Measurements from ENCODE around the gene COX7B2.

Gene COX7B2

GRCh38 chr4:46900082-46900481 is 9.0 kb downstream of the COX7B2 start:
- no peak overlapping the region for H3K4me3 ChIP-seq (ENCODE audit: low read depth, low read length)
- TF ChIP-seq CTCF (IDR thresholded peaks at IDR 0.05; ENCODE audit: insufficient read depth, low read depth, low read length, missing control alignments): no peak
- no peak for DNase-seq (ENCODE audit: low read depth)

- no peak for TF ChIP-seq CTCF (IDR thresholded peaks at IDR 0.05; ENCODE audit: insufficient read depth, low read depth, low read length, missing control alignments)
- no peak for DNase-seq (ENCODE audit: low read depth)
- no peak overlapping the region for H3K4me3 ChIP-seq (ENCODE audit: low read depth, low read length)
Observed at GRCh38 chr4:46894826-46895225, 14.2 kb downstream of the COX7B2 start.

- DNase-seq (ENCODE audit: low read depth): no peak
- no peak for TF ChIP-seq CTCF (IDR thresholded peaks at IDR 0.05; ENCODE audit: insufficient read depth, low read depth, low read length, missing control alignments)
- H3K4me3 ChIP-seq (ENCODE audit: low read depth, low read length): no peak overlapping the region
Observed at GRCh38 chr4:46890056-46890455, 19.0 kb downstream of the COX7B2 start.

GRCh38 chr4:46889410-46889809 is 19.6 kb downstream of the COX7B2 start:
- no peak for TF ChIP-seq CTCF (IDR thresholded peaks at IDR 0.05; ENCODE audit: insufficient read depth, low read depth, low read length, missing control alignments)
- no peak overlapping the region for H3K4me3 ChIP-seq (ENCODE audit: low read depth, low read length)
- DNase-seq (ENCODE audit: low read depth): no peak

- DNase-seq (ENCODE audit: low read depth): peak; percentile 5
- TF ChIP-seq CTCF (IDR thresholded peaks at IDR 0.05; ENCODE audit: insufficient read depth, low read depth, low read length, missing control alignments): peak; percentile 17
- no peak overlapping the region for H3K4me3 ChIP-seq (ENCODE audit: low read depth, low read length)
Observed at GRCh38 chr4:46886711-46887110, 22.3 kb downstream of the COX7B2 start.

GRCh38 chr4:46878641-46879040 is 30.4 kb downstream of the COX7B2 start:
- DNase-seq (ENCODE audit: low read depth): no peak
- no peak for TF ChIP-seq CTCF (IDR thresholded peaks at IDR 0.05; ENCODE audit: insufficient read depth, low read depth, low read length, missing control alignments)
- no peak overlapping the region for H3K4me3 ChIP-seq (ENCODE audit: low read depth, low read length)

- TF ChIP-seq CTCF (IDR thresholded peaks at IDR 0.05; ENCODE audit: insufficient read depth, low read depth, low read length, missing control alignments): no peak
- no peak overlapping the region for H3K4me3 ChIP-seq (ENCODE audit: low read depth, low read length)
- DNase-seq (ENCODE audit: low read depth): no peak
Observed at GRCh38 chr4:46874811-46875210, 34.2 kb downstream of the COX7B2 start.
